Chondrocyte (in vitro differentiated cells): ENCODE results near the gene NOB1. TPM values are rescaled to one million over a fixed set of nuclear protein-coding genes. Genes with fewer than 3 reads are reported as not detected.
A peak's percentile ranks its signal among the peaks of the same experiment; 100 is the strongest.

ENCODE experiments used
- DNase-seq: peaks from one replicate; pipeline ENCODE4 v3.0.0; 2021; ENCODE audit warnings: mixed read lengths, low spot score
- H3K27ac Mint-ChIP-seq: one replicate; pipeline ENCODE4 v1.8.0; 2021; ENCODE audit warnings: mild to moderate bottlenecking, moderate library complexity, mixed read lengths; ENCODE audit not compliant: unreplicated experiment
- H3K27me3 Mint-ChIP-seq: 2 replicates; pipeline ENCODE4 v1.8.0; 2021; ENCODE audit warnings: low read depth, mixed read lengths
- H3K36me3 Mint-ChIP-seq: 2 replicates; pipeline ENCODE4 v1.8.0; 2021; ENCODE audit warnings: low read depth, mixed read lengths
- H3K4me1 Mint-ChIP-seq: 2 replicates; pipeline ENCODE4 v1.8.0; 2021; ENCODE audit warnings: low read depth, mild to moderate bottlenecking, mixed read lengths
- H3K4me3 Mint-ChIP-seq: one replicate; pipeline ENCODE4 v1.8.0; 2021; ENCODE audit warnings: mild to moderate bottlenecking, moderate library complexity, mixed read lengths; ENCODE audit not compliant: unreplicated experiment
- H3K9me3 Mint-ChIP-seq: 2 replicates; pipeline ENCODE4 v1.8.0; 2021; ENCODE audit warnings: low read depth, mixed read lengths
- CTCF ChIP-seq: fragments of 200-600 bp; sonication (generic); IDR thresholded peaks from 2 replicates; pipeline ENCODE4 v1.5.0; 2021; ENCODE audit warnings: antibody characterized with exemption, mild to moderate bottlenecking, moderate library complexity
- total RNA-seq: library from RNA; stranded (reverse); gene quantifications from 3 replicates; pipeline ENCODE4 v1.2.1, GENCODE V29; 2021

NOB1 gene
- total RNA-seq, 1 donor from 2014 or later = 25.7 TPM

DNA sequence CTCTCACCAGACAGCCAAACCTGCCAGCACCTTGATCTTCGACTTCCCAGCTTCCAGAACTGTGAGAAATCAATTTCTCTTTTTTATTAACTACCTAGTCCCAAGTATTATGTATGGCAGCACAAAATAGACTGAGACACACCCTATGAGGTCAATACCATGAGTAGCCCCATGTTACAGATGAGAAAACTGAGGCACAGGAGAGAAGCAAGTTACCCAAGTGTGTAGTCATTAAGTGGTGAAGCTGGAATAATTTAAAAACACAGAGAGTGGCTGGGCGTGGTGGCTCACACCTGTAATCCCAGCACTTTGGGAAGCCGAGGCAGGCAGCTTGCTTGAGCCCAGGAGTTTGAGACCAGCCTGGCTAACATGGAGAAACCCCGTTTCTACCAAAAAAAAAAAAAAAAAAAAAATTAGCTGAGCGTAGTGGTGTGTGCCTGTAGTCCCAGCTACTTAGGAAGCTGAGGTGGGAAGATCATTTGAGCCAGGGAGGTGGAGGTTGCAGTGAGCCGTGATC is 33.2 kb downstream of the NOB1 start:
- no peak for TF ChIP-seq CTCF
- no peak for DNase-seq
- peak overlapping the region; percentile 32 for H3K27ac Mint-ChIP-seq
- no peaks in the 10 kb centered on the region for H3K27me3 Mint-ChIP-seq
- H3K4me1 Mint-ChIP-seq = peaks cover 27% of the 10 kb centered on the region
- peaks cover 14% of the 10 kb centered on the region for H3K36me3 Mint-ChIP-seq
- H3K4me3 Mint-ChIP-seq = no peak overlapping the region
- H3K9me3 Mint-ChIP-seq = no peaks in the 10 kb centered on the region

DNA sequence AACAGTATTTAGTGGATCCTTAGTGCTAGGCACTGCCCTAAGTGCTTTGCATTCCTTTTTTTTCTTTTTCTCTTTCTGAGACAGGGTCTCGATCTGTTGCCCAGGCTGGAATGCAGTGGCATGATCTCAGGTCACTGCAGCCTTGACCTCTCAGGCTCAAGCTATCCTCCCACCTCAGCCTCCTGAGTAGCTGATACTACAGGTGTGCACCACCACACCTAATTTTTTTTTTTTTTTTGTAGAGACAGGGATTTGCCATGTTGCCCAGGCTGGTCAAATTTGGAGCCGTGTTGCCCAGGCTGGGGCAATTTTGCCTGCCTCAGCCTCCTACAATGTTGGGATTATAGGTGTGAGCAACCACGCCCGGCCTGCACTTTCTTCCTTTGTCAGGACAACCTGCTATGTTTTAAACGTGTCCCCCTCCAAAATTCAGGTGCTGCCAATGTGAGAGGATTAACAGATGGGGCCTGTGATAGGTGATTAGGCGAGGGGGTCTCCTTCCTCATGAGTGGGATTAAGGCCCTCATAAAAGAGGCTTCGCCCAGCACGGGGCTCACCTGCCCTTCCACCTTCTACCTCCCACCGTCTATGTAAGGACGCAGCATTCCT is 33.8 kb downstream of the NOB1 start:
- Mint-ChIP-seq H3K36me3 (peaks cover 14% of the 10 kb centered on the region), H3K4me1 (peaks cover 22% of the 10 kb centered on the region), H3K4me3 (no peak overlapping the region), H3K27me3 (no peaks in the 10 kb centered on the region), H3K27ac (no peak overlapping the region), H3K9me3 (no peaks in the 10 kb centered on the region)
- peak; percentile 59 for DNase-seq
- TF ChIP-seq CTCF = no peak

DNA sequence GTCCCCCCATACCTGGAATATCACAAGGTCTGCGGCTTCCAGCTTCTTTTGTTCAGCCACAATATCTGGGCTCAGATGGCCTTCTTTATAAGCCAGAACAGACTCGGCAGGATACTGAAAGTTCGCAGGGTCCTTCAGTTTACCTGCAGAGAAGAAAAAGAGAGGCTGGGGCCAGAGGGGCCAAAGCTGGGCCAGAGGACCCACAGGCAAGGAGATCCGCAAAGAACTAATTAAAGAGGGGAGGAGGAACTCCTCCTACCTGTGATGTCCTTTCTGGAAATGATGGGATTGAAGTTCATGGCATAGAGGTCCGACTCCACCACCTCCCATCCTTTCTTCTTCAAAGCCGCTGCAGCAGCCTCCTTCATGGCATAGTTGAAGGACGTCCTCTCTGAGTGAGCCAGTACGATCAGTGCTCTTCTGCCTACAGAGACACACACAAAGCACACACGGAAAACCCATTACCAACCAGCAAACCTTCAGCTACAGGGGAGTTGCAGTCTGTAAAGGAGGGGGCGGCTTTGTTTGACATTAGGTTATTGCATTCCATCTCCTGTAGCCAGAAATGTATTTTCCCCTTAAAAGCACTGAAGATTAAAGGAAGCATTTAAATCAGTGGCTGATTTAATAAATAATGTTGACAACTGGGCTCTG is 36.5 kb downstream of the NOB1 start:
- Mint-ChIP-seq H3K4me1 (no peaks in the 10 kb centered on the region), H3K27ac (no peak overlapping the region), H3K36me3 (peaks cover 23% of the 10 kb centered on the region), H3K27me3 (no peaks in the 10 kb centered on the region), H3K9me3 (no peaks in the 10 kb centered on the region), H3K4me3 (no peak overlapping the region)
- TF ChIP-seq CTCF = no peak
- peak; percentile 34 for DNase-seq

DNA sequence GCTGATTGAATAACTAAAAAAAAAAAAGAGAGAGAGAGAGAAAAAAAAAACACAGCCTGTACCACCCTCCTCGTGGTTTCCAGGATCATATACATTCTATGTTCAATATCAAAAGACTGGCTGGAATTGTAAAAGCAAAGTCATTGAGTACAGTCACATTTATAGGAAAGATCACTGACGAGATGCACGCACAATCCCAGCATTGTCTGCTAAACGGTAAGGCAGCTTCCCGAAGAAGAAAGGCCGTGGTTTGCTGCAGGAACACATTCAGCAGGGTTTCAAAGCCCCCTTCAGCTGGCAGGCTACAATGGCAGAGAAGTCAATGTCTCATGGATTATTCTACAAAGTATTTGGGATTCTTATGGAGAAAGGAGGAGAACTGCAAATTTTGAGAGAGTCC is 37.7 kb downstream of the NOB1 start:
- Mint-ChIP-seq H3K4me1 (no peaks in the 10 kb centered on the region), H3K27ac (peak overlapping the region; percentile 12), H3K4me3 (no peak overlapping the region), H3K27me3 (no peaks in the 10 kb centered on the region), H3K9me3 (no peaks in the 10 kb centered on the region), H3K36me3 (peaks cover 23% of the 10 kb centered on the region)
- no peak for TF ChIP-seq CTCF
- no peak for DNase-seq

DNA sequence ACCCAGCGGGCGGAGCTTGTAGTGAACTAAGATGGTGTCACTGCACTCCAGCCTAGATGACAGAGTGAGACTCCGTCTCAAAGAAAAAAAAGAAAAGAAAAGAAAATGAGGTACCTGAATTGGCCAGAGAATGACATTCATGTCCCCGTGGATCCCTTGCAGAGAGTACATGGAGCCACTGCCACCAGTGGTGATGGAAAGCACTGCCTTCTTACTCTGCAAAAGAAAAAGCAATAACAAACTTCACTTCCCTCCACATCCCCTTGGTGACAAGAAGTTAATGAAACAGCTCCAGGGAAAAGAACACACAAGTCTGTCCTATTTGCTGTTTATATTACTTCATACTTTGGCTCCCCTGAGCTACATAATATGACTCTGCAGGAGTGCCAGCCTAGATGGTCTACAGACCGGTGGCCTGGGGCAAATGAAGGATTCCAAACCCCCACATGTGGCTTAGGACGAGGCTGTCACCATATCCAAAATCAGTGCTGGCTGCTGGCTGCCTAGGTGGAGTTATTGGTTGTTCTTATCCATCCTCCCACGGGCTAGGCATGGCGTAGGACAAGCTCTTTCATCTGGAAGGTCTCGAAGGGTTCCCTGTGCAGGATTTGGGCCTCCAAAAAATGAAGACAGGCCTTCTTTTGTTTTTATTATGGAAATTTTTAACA is 41.7 kb downstream of the NOB1 start:
- peaks cover 5% of the 10 kb centered on the region for H3K4me1 Mint-ChIP-seq
- no peaks in the 10 kb centered on the region for H3K27me3 Mint-ChIP-seq

More for the DNA sequence above, 41.7 kb downstream of the NOB1 start:
- Mint-ChIP-seq H3K36me3 (peaks cover 23% of the 10 kb centered on the region), H3K27ac (peak overlapping the region; percentile 22), H3K9me3 (no peaks in the 10 kb centered on the region), H3K4me3 (no peak overlapping the region)
- DNase-seq = no peak
- peak; percentile 28 for TF ChIP-seq CTCF
